Measurements from ENCODE around the gene NCR2. TPM values are rescaled to one million over a fixed set of nuclear protein-coding genes. Genes with fewer than 3 reads are reported as not detected.

Gene NCR2
- total and polyA plus RNA-seq, 2 of the 13 experiments (the other 11 are each of a cell fraction or from before 2014, with no cell fraction given) = not detected

GRCh38 chr6:41318654-41319565 lies 16.5 kb upstream of the NCR2 start (continued):
- TF ChIP-seq ZMAT3 (CRISPR knock-in tag; conservative IDR thresholded peaks at IDR 0.05) (peak; percentile 86; the same call in 1 of the 2 replicates), NKX3-1 (CRISPR knock-in tag; IDR thresholded peaks at IDR 0.05) (peak; percentile 32; the same call in 1 of the 2 replicates), ASH2L (IDR thresholded peaks at IDR 0.05; ENCODE audit: insufficient read length, low read depth, low read length) (no peak), ZNF274 (CRISPR knock-in tag; IDR thresholded peaks at IDR 0.05) (peak; percentile 62; the same call in 1 of the 2 replicates), ZNF432 (CRISPR knock-in tag; IDR thresholded peaks at IDR 0.05; ENCODE audit: borderline replicate concordance) (no peak), ZC3H13 (CRISPR knock-in tag; IDR thresholded peaks at IDR 0.05) (no peak), ZNF460 (CRISPR knock-in tag; IDR thresholded peaks at IDR 0.05; ENCODE audit: borderline replicate concordance) (no peak), MAFG (CRISPR knock-in tag; IDR thresholded peaks at IDR 0.05) (0 out of 2 replicates have a peak, but pooled peaks have one; percentile 15), PHF20 (CRISPR knock-in tag; IDR thresholded peaks at IDR 0.05) (no peak), ZNF543 (CRISPR knock-in tag; IDR thresholded peaks at IDR 0.05) (no peak), ZSCAN20 (CRISPR knock-in tag; IDR thresholded peaks at IDR 0.05; ENCODE audit: borderline replicate concordance) (no peak), ZBTB7A (CRISPR knock-in tag; IDR thresholded peaks at IDR 0.05) (no peak), GATAD2A (CRISPR knock-in tag; IDR thresholded peaks at IDR 0.05) (peak; percentile 62), PPARG (CRISPR knock-in tag; conservative IDR thresholded peaks at IDR 0.05) (no peak), CCAR2 (optimal IDR thresholded peaks at IDR 0.05; ENCODE audit: low read depth, low read length) (no peak), ARNT2 (CRISPR knock-in tag; IDR thresholded peaks at IDR 0.05; ENCODE audit: low read depth) (peak; percentile 44; the same call in 1 of the 2 replicates), ZNF746 (CRISPR knock-in tag; IDR thresholded peaks at IDR 0.05) (no peak), ZNF580 (CRISPR knock-in tag; IDR thresholded peaks at IDR 0.05; ENCODE audit: borderline replicate concordance, low read depth) (peak; percentile 48; the same call in 1 of the 2 replicates), ZNF292 (CRISPR knock-in tag; IDR thresholded peaks at IDR 0.05; ENCODE audit: borderline replicate concordance, low read depth) (peak; percentile 64; the same call in 1 of the 2 replicates), JUND (CRISPR knock-in tag; IDR thresholded peaks at IDR 0.05) (peak; percentile 54; the same call in 1 of the 2 replicates), CREB1 (IDR thresholded peaks at IDR 0.05) (0 out of 2 replicates have a peak, but pooled peaks have one; percentile 5), CREB1 (CRISPR knock-in tag; IDR thresholded peaks at IDR 0.05) (no peak), ZFP37 (CRISPR knock-in tag; IDR thresholded peaks at IDR 0.05; ENCODE audit: borderline replicate concordance) (no peak), YEATS2 (CRISPR knock-in tag; IDR thresholded peaks at IDR 0.05; ENCODE audit: borderline replicate concordance) (0 out of 2 replicates have a peak, but pooled peaks have one; percentile 11), NFKB2 (CRISPR knock-in tag; IDR thresholded peaks at IDR 0.05; ENCODE audit: borderline replicate concordance) (peak; percentile 87; the same call in 1 of the 2 replicates), GTF2F1 (IDR thresholded peaks at IDR 0.05; ENCODE audit: low read length) (no peak), MNT (IDR thresholded peaks at IDR 0.05) (no peak), NPAS2 (CRISPR knock-in tag; IDR thresholded peaks at IDR 0.05; ENCODE audit: borderline replicate concordance) (no peak), SP5 (CRISPR knock-in tag; IDR thresholded peaks at IDR 0.05; ENCODE audit: borderline replicate concordance, low read depth) (no peak)

Measured in HepG2 (cell line).